Breast epithelium (tissue), 4 donors: ENCODE measurements around the gene MDN1. TPM values are rescaled to one million over a fixed set of nuclear protein-coding genes. Genes with fewer than 3 reads are reported as not detected.

Experiments
- DNase-seq, 2 donors: peaks; one replicate each; pipeline ENCODE4 v3.0.0-alpha.2; 2019; ENCODE audit warnings: low spot score in 2 of 2
- H3K27ac ChIP-seq, 2 donors: fragments of 200-600 bp; sonication (generic) in 1 of 2; one replicate each; pipeline ENCODE4 v1.5.1; 2016 to 2019; ENCODE audit warnings: mild to moderate bottlenecking in 1 of 2
- H3K27me3 ChIP-seq, 2 donors: fragments of 200-600 bp; sonication (generic) in 1 of 2; one replicate each; pipeline versions ENCODE4 v1.5.1 to v1.6.0; 2017 to 2019; ENCODE audit warnings: control low read depth in 1 of 2, mild to moderate bottlenecking in 1 of 2
- H3K36me3 ChIP-seq: fragments of 200-600 bp; one replicate; pipeline ENCODE4 v1.5.1; 2019
- H3K4me1 ChIP-seq, 2 donors: fragments of 200-600 bp; sonication (generic); one replicate each; pipeline ENCODE4 v1.5.1; 2016 to 2019; ENCODE audit warnings: control low read depth in 1 of 2
- H3K4me3 ChIP-seq, 3 donors: fragments of 200-600 bp; sonication (generic); 1 replicate in 2 of 3; 2 replicates in 1 of 3; pipeline ENCODE4 v1.5.1; 2016 to 2019; ENCODE audit warnings: mild to moderate bottlenecking in 3 of 3, moderate library complexity in 2 of 3
- H3K9me3 ChIP-seq, 2 donors: fragments of 200-600 bp; sonication (generic) in 1 of 2; one replicate each; pipeline ENCODE4 v1.5.1; 2016 to 2019; ENCODE audit warnings: control low read depth in 1 of 2
- CTCF ChIP-seq, 3 donors: fragments of 450-650 bp; IDR thresholded peaks; one replicate each; pipeline ENCODE4 v1.5.1; 2016 to 2017; ENCODE audit warnings: antibody characterized with exemption in 3 of 3, mild to moderate bottlenecking in 3 of 3, moderate library complexity in 3 of 3
- POLR2A ChIP-seq: fragments of 450-650 bp; IDR thresholded peaks from one replicate; pipeline ENCODE4 v1.6.1; 2016; ENCODE audit warnings: antibody characterized with exemption, mild to moderate bottlenecking, moderate library complexity
- POLR2AphosphoS5 ChIP-seq, 3 donors: sonication (generic); formaldehyde crosslinking; IDR thresholded peaks; one replicate each; pipeline ENCODE4 v1.6.1; 2017; ENCODE audit warnings: antibody characterized with exemption in 3 of 3
- intact Hi-C: fragments of 100-400 bp; cut with DNase I; formaldehyde crosslinking; loops from one replicate; pipeline ENCODE4 v1.15.1; 2023; ENCODE audit warnings: low total_unique reads
- total RNA-seq, 3 donors: library from RNA; depleted of rRNA; stranded (reverse); fragments of >200 nt; gene quantifications; one replicate each; pipeline ENCODE4 v1.1.0, GENCODE V29; 2016

MDN1 gene
- total RNA-seq, 3 donors from 2014 or later = 24.6 to 38.8 (median 38.0) TPM

- H3K4me3 ChIP-seq = no peak overlapping the region
- H3K27ac ChIP-seq = no peak overlapping the region
- DNase-seq = no peak
- TF ChIP-seq CTCF (IDR thresholded peaks at IDR 0.05) = no peak
- no peak for TF ChIP-seq POLR2AphosphoS5 (IDR thresholded peaks at IDR 0.05)
- no peak for TF ChIP-seq POLR2A
- H3K9me3 ChIP-seq = no peaks in the 10 kb centered on the region
- intact Hi-C loops = no loop called here
- H3K36me3 ChIP-seq = peaks cover 4% of the 10 kb centered on the region
- H3K27me3 ChIP-seq = no peaks in the 10 kb centered on the region
- no peaks in the 10 kb centered on the region for H3K4me1 ChIP-seq
These were observed 201.6 kb downstream of the MDN1 start for GRCh38 chr6:89618026-89618425.

GRCh38 chr6:89616531-89616930, 203.1 kb downstream of the MDN1 start:
- no peak for DNase-seq
- Histone ChIP-seq H3K27ac (no peak overlapping the region), H3K4me3 (no peak overlapping the region), H3K36me3 (peaks cover 4% of the 10 kb centered on the region), H3K27me3 (no peaks in the 10 kb centered on the region), H3K9me3 (no peaks in the 10 kb centered on the region), H3K4me1 (no peaks in the 10 kb centered on the region)
- TF ChIP-seq POLR2A = no peak
- TF ChIP-seq POLR2AphosphoS5 (IDR thresholded peaks at IDR 0.05) = no peak
- TF ChIP-seq CTCF (IDR thresholded peaks at IDR 0.05) = no peak
- intact Hi-C loops = no loop called here

- no peak for TF ChIP-seq CTCF (IDR thresholded peaks at IDR 0.05)
- TF ChIP-seq POLR2AphosphoS5 (IDR thresholded peaks at IDR 0.05) = no peak
- no peak for TF ChIP-seq POLR2A
- no peak for DNase-seq
- H3K4me3 ChIP-seq = no peak overlapping the region
- no peaks in the 10 kb centered on the region for H3K27me3 ChIP-seq
- no peaks in the 10 kb centered on the region for H3K4me1 ChIP-seq
- no peak overlapping the region for H3K27ac ChIP-seq
- no peaks in the 10 kb centered on the region for H3K9me3 ChIP-seq
- intact Hi-C loops = no loop called here
- peaks cover 4% of the 10 kb centered on the region for H3K36me3 ChIP-seq
These were observed 203.7 kb downstream of the MDN1 start for GRCh38 chr6:89615882-89616281.

- intact Hi-C loops = no loop called here
- H3K36me3 ChIP-seq = peaks cover 4% of the 10 kb centered on the region
- DNase-seq = no peak
- no peaks in the 10 kb centered on the region for H3K9me3 ChIP-seq
- H3K4me3 ChIP-seq = no peak overlapping the region
- no peaks in the 10 kb centered on the region for H3K4me1 ChIP-seq
- TF ChIP-seq POLR2A (no peak), POLR2AphosphoS5 (IDR thresholded peaks at IDR 0.05) (no peak), CTCF (IDR thresholded peaks at IDR 0.05) (no peak)
- H3K27ac ChIP-seq = no peak overlapping the region
- H3K27me3 ChIP-seq = no peaks in the 10 kb centered on the region
These were observed 205.8 kb downstream of the MDN1 start for GRCh38 chr6:89613790-89614189.

- Histone ChIP-seq H3K4me1 (no peaks in the 10 kb centered on the region), H3K9me3 (no peaks in the 10 kb centered on the region), H3K27me3 (no peaks in the 10 kb centered on the region), H3K4me3 (no peak overlapping the region), H3K36me3 (peaks cover 4% of the 10 kb centered on the region), H3K27ac (no peak overlapping the region)
- intact Hi-C loops = no loop called here
- DNase-seq = no peak
- TF ChIP-seq POLR2AphosphoS5 (IDR thresholded peaks at IDR 0.05) = no peak
- TF ChIP-seq POLR2A = no peak
These were observed 207.5 kb downstream of the MDN1 start for GRCh38 chr6:89612121-89612520.

GRCh38 chr6:89611666-89612065, 207.9 kb downstream of the MDN1 start:
- intact Hi-C loops = no loop called here
- no peak for DNase-seq
- Histone ChIP-seq H3K27ac (no peak overlapping the region), H3K27me3 (no peaks in the 10 kb centered on the region), H3K4me1 (no peaks in the 10 kb centered on the region), H3K9me3 (no peaks in the 10 kb centered on the region), H3K4me3 (no peak overlapping the region), H3K36me3 (peaks cover 4% of the 10 kb centered on the region)
- TF ChIP-seq CTCF (IDR thresholded peaks at IDR 0.05) (no peak), POLR2A (no peak), POLR2AphosphoS5 (IDR thresholded peaks at IDR 0.05) (no peak)
